Lower leg skin (tissue), 4 donors: ENCODE data around the gene FERMT3. TPM values are rescaled to one million over a fixed set of nuclear protein-coding genes. Genes with fewer than 3 reads are reported as not detected.

Source experiments
- DNase-seq, 2 donors: peaks; one replicate each; pipeline ENCODE4 v3.0.0-alpha.2; 2019; ENCODE audit warnings: low spot score in 2 of 2
- H3K4me3 ChIP-seq: fragments of 200-600 bp; sonication (generic); 2 replicates; pipeline ENCODE4 v1.5.1; 2017; ENCODE audit warnings: mild to moderate bottlenecking, low read depth; ENCODE audit not compliant: poor library complexity, severe bottlenecking
- POLR2A ChIP-seq, 2 donors: fragments of 450-650 bp; IDR thresholded peaks; one replicate each; pipeline ENCODE4 v1.6.1; 2016 to 2017; ENCODE audit warnings: antibody characterized with exemption in 2 of 2, mild to moderate bottlenecking in 1 of 2, moderate library complexity in 1 of 2
- WGBS, 2 donors: methylation state at CpG; one replicate each; pipeline ENCODE4 v1.1.5; 2018; 5-methylcytosine and 5-hydroxymethylcytosine counted together
- intact Hi-C: fragments of 100-400 bp; cut with DNase I; formaldehyde crosslinking; loops from one replicate; pipeline ENCODE4 v1.15.0; 2023; ENCODE audit warnings: low total_unique reads
- total RNA-seq, 4 donors: library from RNA; depleted of rRNA; stranded (reverse); fragments of >200 nt; gene quantifications; one replicate each; pipeline ENCODE4 v1.1.0, GENCODE V29; 2016
- TF ChIP-seq, protein P1 (sequence below), 3 donors: fragments of 450-650 bp; IDR thresholded peaks; one replicate each; pipeline ENCODE4 v1.5.1; 2016; ENCODE audit warnings: antibody characterized with exemption in 3 of 3, mild to moderate bottlenecking in 3 of 3, moderate library complexity in 2 of 3

The FERMT3 gene
- total RNA-seq, 4 donors from 2014 or later, result 5.1 to 10.5 (median 8.9) TPM

DNA sequence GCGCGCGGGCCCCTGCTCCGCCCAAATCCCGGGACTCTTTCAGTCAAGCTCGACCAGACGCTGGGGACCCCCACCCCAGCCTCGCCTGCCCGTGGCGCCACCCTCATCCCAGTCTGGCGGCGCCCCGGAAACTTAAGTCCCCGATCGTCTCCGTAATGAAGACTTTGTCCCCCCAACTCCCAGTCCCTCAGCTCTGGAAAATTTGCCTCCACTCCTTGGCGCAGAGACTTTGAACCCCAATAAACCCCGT lies 45.2 kb downstream of the FERMT3 start:
- intact Hi-C loops, result no loop called here
- H3K4me3 ChIP-seq, result peak overlapping the region; percentile 55
- DNase-seq, result no peak
- TF ChIP-seq, protein P1, sequence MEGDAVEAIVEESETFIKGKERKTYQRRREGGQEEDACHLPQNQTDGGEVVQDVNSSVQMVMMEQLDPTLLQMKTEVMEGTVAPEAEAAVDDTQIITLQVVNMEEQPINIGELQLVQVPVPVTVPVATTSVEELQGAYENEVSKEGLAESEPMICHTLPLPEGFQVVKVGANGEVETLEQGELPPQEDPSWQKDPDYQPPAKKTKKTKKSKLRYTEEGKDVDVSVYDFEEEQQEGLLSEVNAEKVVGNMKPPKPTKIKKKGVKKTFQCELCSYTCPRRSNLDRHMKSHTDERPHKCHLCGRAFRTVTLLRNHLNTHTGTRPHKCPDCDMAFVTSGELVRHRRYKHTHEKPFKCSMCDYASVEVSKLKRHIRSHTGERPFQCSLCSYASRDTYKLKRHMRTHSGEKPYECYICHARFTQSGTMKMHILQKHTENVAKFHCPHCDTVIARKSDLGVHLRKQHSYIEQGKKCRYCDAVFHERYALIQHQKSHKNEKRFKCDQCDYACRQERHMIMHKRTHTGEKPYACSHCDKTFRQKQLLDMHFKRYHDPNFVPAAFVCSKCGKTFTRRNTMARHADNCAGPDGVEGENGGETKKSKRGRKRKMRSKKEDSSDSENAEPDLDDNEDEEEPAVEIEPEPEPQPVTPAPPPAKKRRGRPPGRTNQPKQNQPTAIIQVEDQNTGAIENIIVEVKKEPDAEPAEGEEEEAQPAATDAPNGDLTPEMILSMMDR (IDR thresholded peaks at IDR 0.05), result no peak
- TF ChIP-seq POLR2A (IDR thresholded peaks at IDR 0.05), result no peak
- WGBS, 2 donors, result 0 to 1% methylated on average over 17 to 18 of the region's 18 CpGs

DNA sequence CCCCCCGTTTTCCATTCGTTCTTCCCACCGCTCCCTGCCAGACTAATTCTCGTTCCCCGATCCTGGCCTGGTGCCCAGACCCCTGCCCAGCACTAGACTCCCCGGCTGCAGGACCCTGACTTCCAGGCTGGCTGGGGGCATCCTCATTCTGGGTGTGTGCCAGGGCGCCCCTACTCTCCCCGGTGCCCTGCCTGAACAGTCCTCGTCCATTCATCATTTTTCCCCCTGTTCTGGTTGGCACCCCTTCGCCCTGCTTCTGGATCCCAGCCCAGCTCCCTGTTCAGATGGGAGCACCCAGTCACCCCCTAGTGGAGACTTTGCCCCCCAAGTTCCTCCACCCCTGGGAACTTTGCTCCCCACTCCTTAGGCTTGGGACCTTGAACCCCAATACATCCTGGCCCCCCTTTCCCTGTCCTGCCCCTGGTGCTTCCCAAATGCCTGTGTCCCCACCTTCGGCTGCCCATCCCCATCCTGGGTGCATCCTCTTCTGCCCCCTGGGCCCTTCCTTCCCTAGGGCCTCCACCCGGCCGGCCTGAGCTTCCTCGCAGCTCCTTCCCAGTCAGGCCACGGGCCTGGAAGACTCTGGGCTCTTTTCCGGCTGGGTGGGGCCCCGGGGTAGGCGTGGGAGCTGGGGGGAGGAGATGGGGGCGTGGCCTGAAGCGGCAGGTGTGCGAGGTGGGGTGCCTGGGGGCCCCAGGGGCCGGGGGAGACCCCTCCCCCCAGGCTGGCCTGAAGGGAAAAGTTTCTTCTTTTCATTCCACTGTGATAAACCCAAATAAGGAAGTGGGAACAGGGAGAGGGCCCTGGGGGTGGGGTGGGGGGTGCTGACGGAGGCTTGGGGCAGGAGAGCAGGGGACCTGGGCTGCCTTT lies 45.7 kb downstream of the FERMT3 start:
- H3K4me3 ChIP-seq, result peak overlapping the region; percentile 55
- TF ChIP-seq, protein P1 (IDR thresholded peaks at IDR 0.05), result no peak
- TF ChIP-seq POLR2A (IDR thresholded peaks at IDR 0.05), result no peak
- 4 to 6% methylated on average over 23 of the region's 23 CpGs for WGBS, 2 donors
- DNase-seq, result peak in 1 of 2 donors; percentile 92
- intact Hi-C loops, result no loop called here

DNA sequence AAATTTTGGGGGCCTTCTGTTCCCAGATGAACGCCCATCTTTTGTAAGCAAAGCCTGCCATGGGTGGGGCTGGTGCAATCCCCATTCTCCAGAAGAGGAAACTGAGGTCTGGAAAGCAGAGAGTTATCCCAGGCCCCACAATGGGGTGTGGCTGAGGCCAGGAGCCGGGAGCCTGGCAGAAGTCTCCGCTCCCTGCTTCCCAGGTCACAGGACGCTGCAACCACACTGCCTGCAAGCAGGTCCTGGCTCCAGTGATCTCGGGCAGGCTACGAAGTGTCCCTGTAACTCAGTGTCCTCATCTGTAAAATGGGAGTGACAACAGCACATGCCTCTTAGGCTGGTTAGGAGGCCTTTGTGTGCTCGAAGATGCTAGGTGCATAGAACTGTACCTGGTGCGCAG lies 46.5 kb downstream of the FERMT3 start:
- DNase-seq, result no peak
- intact Hi-C loops, result no loop called here
- 60 to 68% methylated on average over 8 of the region's 8 CpGs for WGBS, 2 donors
- TF ChIP-seq, protein P1 (IDR thresholded peaks at IDR 0.05), result no peak
- no peak for TF ChIP-seq POLR2A (IDR thresholded peaks at IDR 0.05)
- no peak overlapping the region for H3K4me3 ChIP-seq

DNA sequence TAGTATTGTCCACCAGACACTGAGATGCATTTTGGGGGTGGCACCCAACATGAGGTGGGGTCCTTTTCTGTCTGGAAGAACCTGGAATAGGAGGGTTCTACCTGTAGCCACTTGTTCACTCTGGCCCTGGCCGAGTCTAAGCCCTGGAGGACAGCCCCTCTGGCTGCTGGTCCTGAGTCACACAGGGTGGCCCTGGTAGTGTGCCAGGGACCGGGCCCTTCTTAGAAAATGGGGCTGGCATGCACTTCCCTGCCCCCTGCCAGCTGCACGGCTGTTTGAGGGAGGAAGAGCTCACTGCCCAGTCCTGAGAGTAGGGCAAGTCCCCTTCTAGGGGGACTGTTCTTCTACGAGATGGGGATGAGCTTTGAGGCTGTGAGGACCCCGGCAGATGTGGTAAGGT lies 47.0 kb downstream of the FERMT3 start:
- 43 to 46% methylated on average over 5 of the region's 5 CpGs for WGBS, 2 donors
- intact Hi-C loops, result no loop called here
- TF ChIP-seq, protein P1 (IDR thresholded peaks at IDR 0.05), result no peak
- TF ChIP-seq POLR2A (IDR thresholded peaks at IDR 0.05), result no peak
- H3K4me3 ChIP-seq, result no peak overlapping the region
- DNase-seq, result no peak

DNA sequence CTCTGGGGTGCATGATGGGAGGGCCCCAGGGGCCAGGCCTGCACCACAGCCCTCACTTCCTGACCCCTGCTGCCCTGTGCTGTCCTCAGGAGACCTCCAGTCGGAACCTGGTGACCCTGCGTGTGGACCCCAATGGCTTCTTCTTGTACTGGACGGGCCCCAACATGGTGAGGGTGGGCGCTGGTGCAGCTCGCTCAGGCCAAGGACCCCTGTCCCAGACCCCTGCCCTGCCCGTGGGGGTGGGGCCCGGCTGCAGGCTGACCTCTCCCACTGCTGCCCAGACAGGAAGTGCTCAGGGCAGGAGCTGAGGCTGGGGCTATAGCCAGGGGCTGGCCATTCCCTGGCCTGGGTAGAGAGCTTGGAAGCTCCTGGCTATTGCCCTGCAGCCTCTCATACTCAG lies 47.8 kb downstream of the FERMT3 start:
- intact Hi-C loops, result no loop called here
- TF ChIP-seq, protein P1 (IDR thresholded peaks at IDR 0.05), result no peak
- TF ChIP-seq POLR2A (IDR thresholded peaks at IDR 0.05), result no peak
- WGBS, 2 donors, result 85 to 95% methylated on average over 4 to 7 of the region's 7 CpGs
- H3K4me3 ChIP-seq, result no peak overlapping the region
- no peak for DNase-seq
